NCI-H2227 treated with DMSO at 0.1 percent for 48 hours (cell line): ENCODE data around the gene ESF1.
"Not testable (repeated sequence)": the region's sequence is repeated elsewhere in the genome, so short reads cannot be mapped to it uniquely, and the experiment has no call there.

Experiments used
- DNase-seq: peaks from one replicate; lab custom pipeline; 2025; lab: John Stamatoyannopoulos, UW

ESF1 gene

DNA sequence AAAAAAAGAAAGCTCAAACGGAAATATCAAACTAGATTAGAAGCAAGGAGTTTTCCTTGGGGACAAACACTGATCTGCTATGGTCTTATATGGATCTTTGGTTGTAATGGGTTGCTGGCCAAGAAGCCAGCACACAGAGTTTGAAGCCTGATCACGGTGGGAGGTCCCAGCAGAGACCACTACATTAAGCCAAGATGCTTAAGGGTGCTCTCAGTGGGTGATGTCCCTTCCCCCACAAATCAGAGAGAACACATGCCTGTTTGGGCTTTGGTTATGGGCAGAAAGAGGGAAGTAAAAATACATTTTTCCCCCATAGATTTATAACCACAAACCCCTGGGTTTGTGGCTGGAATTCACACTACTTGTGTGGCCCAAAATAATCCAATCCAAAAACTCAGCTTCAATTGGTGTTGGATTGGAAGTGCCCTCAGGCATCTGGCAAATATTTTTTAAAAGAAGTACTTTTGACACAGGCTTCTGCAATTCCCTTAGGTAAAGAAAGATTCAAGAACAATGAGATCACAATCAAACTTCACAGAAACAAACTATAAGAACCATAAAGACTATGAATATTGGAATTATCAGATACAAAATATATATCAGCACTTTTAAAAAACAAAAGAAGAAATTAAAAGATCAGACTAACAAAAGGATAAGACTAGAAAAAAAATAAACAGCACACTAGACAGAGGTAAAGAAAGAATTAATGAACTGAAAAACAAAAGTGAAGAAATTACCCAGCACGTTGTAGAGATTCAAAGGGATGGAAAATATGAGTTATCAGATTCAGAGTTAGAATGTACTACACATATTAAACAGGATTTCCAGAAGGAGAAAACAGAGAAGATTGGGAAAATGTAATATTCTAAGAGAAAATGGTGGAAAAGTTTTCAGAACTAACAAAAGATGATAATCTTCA lies 44.7 kb downstream of the ESF1 start:
- DNase-seq = no peak

DNA sequence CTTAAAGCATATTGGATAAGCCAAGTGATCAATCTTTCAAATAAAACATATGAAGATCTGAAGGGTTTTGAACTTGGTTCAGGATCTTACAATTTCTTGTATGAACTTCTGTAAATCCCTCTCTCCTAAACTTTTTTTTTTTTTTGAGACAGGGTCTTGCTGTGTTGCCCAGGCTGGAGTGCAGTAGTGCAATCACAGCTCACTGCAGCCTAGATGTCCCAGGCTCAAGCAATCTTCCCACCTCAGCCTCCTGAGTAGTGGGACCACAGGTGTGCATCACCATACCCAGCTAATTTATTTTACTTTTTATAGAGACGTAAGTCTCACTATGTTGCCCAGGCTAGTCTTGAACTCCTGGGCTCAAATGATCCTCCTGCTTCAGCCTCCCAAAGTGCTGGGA lies 46.5 kb downstream of the ESF1 start:
- not testable (repeated sequence) for DNase-seq

DNA sequence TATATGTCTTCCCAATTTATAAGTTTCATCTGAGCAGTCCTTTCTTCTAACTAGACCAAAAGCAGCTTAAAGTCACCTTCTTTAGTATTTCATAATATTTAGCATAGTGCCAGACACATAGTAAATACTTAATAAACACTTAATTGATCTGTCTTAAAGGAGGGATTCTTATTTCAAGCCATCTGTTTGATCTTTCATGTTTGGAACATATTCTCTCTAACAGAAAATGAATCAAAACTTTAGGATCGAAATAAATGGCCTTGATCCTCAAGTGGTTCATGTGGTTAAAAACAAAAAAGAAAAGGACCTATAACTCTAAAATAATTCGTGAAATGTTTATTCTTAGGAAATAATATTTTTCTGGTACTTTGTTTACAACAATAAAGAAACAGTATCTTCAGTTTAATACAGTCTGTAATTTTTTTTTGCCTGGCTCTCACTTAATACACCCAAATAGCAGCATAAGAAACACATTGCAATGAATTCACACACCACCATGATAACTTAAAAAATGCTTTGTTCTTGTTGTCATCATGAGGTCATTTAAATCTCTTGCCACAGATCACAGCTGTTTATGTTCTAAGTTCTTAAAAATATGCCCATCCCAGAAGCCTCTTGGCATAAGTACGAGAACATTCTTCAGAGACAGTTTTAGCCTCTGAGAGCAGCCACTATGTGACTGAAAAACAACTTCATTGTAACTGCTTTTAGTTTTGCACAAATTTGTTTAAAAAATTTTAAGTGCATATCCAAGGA lies 48.1 kb downstream of the ESF1 start:
- no peak for DNase-seq

DNA sequence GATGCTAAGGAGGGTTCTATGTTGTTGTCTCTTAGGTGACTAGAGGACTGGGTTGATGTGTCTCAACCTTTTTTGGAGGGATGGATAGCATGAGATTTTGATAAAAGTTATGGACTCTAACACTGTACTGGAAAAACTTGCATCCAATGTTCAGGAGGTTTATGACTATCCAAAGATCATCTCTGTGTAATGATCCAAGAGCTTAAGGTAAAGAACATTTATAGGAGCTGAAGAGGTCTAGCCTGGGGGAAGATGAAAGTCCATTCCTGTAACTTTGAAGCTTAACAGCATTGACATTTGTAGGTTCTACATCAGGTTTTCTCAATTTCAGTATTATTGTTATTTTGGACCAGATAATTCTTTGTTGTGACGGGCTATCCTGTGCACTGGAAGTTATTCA lies 48.9 kb downstream of the ESF1 start:
- no peak for DNase-seq

DNA sequence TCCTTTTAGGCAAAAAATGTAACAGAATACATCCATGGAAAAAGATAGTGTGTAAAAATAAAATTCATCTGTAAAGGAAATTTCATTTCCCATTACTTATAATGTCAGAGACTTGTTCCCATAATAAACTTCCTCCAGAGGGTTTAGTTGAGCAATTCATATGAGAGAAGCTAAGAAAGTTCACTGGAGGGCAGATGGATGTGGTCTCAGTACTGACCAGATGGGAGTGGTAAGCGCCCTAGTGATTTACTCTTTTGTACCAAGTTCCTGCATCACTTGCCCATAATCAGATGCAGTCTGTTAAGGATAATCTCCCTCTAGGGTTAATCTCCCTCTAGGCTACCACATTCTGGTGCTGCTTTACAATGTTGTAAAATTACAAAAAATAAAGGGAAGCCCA lies 61.7 kb downstream of the ESF1 start:
- no peak for DNase-seq

DNA sequence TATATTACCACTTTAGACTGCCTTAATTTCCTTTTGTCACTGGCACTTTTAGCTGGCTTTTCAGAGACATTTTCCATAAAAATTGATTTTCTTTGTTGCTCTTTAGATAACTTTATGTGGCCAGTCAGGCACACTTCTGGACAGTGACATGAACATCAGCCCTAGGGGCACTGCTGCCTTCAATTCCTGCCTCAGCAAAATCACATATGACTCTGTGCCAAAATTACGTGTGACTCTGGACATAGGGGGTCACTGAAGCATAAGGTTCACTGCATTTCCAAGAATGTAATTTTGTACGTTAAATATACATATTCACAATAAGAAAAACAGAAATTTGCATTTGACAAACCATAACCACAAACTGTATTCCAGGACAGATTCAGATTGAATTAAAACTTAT lies 66.5 kb downstream of the ESF1 start:
- DNase-seq = no peak

DNA sequence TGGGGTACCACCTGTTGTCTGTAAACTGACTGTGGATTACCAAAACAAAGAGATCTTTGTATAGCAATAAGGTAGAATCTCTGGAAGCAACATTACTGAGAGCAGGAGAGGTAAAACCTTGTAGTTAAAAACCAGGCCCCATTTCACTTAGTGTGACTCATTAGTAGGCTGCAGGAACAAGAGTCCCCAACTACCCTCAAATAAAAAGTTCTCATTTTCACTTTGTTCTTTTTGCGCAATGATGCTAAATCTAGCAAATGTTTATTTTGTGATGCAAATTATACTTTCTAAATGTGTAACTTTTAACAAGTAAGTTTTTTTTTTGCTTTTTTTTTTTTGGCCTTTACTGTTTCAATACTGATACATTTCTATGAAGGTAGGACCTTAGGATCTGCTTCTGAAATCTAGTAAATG lies 67.1 kb downstream of the ESF1 start:
- no peak for DNase-seq

DNA sequence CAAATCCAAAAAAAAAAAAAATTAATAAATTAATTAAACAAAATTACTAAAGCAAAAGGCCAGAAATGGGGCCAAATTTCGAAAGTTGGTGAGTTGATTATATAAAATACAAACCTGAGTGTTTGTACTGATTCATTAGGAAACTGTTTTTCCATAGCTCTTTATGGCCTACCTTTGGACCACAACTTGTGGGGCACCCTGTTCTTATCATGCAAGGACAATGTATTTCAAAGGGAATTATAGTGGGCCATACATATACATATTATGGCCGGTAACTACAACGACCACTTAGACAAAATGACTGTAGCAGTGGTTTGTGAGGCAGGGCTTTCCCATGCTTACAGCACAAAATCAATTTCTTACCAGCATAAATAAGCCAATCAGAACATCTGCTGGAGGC lies 69.5 kb downstream of the ESF1 start:
- no peak for DNase-seq

DNA sequence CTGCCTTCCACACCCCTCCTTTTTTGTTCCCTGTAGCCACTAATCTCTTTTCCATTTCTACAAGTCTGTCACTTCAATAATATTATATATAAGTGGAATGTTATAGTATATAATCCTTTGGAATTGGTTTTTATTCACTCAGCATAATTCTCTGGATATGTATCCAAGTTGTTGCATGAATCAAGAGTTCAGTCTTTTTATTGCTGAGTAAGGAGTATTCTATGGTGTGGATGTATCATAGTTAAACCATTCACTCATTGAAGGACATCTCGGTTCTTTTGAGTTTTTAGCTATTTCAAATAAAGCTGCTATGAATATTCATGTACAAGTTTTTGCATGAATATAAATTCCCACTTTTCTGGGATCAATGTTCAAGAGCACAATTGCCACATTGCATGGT lies 76.5 kb downstream of the ESF1 start:
- no peak for DNase-seq

DNA sequence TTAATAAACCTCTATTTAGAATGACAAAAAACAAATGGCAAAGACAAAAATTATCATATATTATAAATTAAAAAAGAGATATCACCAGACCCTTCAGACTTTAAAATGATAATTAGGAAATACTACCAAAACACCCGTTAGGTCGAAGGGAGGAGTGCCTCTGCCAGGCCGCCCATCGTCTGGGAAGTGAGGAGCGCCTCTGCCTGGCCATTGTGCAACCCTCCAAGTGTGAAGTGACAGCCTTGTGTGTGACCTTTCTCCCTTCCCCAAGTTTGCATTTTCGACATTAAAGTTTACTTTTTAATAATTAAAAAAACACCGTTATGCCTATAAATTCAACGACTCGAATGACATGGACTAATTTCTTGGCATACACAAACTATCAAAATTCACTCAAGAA lies 81.5 kb downstream of the ESF1 start:
- DNase-seq = no peak

DNA sequence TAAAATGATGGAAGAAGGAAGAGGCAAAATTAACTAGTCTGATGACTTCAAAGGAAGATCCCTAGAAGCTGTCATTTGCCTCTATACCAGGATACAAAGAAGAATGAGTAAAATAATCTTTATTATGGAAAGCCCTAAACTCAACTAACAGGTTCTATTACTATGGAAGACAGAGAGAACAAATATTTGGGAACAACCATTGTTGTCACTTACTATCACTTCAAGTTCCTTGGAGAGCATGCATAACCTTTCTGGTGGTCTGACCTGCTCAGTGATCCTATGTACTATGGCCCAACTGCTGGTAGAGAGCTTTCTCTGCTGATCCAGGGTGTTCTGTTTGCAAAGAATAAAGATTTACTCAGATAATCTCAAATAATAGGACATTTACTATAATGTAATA lies 83.2 kb downstream of the ESF1 start:
- no peak for DNase-seq

DNA sequence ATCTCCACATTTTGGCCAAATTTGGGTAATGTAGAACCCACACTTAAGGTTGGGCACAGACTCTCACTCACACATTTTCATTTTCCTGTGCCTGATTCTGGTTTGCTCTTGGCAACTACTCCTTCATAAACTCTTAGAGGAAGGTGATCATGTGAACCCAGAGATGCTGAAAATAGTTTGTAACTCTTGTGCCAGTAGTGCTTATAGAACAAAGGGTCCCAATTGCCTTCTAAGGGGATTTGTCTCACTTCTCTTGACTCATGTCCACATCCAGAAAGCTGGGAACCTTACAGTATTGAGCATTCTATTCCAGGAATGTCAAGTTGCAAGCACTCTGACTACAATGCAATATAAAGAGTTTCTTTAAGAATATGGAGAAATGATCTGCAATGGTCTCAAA lies 84.0 kb downstream of the ESF1 start:
- DNase-seq = no peak

DNA sequence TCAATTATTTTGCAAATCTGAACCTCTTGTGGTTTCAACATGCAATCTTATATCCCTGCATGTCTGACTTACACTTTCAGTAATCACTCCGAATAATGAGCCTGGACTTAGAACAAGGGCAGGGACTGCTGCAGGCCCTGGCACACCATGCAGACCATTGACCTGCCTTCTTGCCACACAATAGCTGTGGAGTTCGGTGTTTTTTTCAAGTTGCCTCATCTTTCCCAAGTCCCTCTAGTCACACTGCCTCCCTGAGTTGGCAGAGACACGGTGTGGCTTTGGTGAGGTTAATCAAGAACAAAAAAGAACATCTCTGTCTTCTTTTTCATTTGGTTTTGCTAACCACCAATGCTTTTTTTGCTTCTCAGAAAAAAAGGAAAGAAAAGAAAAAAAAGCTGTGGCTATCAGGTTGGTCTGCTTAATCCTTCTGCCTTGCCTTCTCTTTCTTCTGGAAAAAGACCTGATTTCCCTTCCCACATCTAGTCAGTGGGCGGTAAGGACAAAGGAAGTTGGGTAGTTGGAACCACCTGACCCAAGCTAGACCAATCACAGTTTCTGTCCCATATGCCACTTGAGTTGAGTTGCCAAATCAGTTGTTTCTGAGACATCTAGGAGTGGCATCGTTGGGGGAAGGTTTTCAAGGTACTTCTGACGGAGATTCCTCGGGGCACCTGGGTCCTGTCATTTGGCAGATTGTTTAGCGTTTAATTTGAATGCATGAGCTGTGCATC lies 90.1 kb downstream of the ESF1 start:
- DNase-seq = no peak

DNA sequence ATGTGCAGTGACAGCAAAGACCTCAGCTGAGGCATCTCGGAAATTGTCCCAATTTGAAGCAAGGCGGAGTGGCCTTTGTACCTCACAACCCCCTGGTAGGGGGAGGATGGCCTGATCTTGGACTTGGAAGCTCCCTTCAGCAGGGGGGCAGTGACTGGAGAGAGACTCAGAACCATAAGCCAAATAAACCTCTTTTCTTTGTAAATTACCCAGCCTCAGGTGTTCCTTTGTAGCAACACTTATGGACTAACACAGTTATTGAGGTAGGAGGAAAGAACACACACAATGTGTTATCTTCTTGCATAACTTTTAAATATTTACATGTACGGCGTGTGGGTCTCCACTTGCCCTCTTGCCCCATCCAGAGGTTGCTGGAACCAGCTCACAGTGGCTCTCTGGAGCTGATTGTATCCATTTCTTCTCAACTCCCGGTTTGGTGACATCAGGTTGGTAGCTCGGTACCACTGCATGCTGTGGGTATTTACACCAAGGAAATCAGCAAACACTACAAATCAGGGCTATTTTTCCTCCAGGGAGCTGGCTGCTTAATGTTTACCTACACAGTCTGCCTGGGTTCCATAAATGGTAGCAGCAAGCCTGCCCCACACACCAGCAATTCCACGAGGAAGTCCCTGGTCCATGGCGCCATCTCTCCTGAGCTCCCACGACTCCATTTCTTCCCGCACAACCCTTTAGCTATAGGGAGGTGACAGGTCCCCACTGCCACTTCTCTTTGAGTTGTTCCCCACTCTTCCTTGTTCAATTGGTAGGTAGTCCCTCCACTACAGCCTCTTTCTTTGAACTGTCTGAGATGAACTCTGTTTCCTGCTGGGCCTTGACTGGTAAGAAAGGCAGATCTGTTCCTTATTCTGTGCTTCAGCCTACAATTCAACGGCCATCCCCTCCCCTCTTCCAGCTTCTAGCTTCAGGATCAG lies 91.7 kb downstream of the ESF1 start:
- no peak for DNase-seq

DNA sequence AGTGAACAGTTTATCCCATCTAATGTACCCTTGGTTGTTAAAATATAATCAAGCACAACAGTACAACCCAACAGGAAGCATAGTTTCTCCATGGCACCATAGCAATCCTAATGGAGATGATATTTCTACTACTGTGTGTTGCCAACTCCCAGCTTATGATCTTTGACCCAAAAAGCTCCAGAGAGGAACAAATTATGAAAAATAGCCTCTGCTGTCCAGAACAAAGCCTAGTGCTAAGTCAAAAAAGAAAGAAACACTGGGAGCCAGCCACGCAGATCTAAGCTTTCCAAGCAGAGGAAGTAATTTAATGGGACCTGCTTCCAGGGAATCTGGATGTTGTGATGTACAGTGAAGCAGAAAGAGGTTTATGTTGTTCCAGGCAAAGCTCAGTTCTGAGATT lies 93.8 kb downstream of the ESF1 start:
- DNase-seq = no peak

DNA sequence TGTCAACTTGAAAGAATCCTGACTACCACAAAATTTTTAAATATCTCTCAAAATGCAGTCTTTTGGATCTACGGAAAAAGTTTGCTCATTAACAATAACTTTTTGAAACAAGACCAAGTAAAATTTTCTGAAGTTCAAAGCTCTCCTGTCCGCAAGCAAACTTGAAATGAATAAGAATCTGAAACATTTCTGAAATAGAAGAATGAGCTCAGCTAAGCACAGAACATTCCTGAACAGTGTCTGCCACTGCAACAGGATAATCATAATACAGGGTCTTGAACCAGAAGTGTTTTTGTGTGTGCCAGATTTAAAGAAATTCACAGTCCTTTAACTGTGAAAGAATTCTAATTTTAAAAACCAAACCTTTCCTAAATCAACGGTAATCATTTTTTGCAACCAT lies 96.9 kb downstream of the ESF1 start:
- DNase-seq = no peak

DNA sequence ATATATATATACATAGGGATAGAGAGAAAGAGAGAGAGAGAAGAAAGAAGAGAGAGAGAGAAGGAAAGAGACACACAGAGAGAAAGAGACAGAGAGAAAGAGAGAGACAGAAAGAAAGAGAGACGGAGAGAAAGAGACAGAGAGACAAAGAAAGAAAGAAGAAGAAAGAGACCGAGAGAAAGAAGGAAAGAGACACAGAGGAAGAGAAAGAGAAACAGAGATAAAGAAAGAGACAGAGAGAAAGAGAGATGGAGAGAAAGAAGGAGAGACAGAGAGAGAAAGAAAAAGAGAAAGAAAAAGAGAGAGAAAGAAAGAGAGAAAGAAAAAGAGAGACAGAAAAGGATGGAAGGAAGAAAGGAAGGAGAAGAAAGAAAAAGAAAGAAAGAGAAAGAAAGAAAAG lies 99.1 kb downstream of the ESF1 start:
- DNase-seq = no peak

DNA sequence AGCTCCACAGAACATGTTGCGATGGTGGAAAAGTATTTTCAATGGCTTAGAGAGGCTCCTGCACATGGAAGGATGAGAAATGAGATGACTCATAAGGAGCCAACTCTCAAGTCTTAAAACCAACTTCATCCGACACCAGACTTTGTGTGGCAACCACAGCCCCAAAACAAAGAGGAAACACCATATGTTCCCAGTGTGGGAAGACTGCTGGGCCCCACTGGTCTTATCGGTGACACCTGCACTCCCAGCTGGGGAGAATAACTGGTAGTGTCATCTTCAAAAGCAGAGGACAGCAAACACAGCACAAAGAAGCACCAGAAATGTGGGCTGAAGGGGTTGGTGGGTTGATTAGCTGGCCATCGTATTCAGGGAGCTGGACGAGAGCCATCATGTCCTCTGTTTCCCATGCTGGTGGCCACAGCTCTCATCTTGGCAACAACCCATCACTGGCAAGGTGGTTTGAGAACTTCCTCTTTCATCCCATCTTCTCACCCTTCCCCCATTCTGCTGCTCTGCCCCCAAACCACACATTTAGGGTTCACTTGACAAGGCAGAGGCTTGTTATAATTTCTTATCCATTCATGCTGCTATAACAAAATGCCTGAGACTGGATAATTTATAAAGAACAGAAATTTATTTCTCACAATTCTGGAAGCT lies 100.0 kb downstream of the ESF1 start:
- no peak for DNase-seq

DNA sequence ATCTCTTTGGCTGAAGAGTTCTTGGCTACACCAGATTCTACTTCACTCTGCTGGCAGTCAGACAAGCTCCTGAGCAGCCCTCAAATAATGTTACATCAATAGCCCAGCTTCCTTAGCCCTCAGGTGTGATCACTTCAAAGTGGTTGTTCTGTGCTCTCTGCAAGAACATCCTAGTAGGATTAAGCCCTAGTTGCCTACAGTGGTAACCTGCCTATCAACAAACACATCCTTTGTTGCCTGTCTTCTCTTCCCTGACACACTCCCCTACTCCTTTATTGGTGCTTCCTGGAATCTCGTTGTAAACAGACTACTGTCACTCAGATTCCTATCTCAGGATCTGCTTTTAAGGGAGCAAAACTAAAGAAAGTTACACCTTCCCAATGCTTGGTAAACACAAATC lies 100.9 kb downstream of the ESF1 start:
- no peak for DNase-seq

DNA sequence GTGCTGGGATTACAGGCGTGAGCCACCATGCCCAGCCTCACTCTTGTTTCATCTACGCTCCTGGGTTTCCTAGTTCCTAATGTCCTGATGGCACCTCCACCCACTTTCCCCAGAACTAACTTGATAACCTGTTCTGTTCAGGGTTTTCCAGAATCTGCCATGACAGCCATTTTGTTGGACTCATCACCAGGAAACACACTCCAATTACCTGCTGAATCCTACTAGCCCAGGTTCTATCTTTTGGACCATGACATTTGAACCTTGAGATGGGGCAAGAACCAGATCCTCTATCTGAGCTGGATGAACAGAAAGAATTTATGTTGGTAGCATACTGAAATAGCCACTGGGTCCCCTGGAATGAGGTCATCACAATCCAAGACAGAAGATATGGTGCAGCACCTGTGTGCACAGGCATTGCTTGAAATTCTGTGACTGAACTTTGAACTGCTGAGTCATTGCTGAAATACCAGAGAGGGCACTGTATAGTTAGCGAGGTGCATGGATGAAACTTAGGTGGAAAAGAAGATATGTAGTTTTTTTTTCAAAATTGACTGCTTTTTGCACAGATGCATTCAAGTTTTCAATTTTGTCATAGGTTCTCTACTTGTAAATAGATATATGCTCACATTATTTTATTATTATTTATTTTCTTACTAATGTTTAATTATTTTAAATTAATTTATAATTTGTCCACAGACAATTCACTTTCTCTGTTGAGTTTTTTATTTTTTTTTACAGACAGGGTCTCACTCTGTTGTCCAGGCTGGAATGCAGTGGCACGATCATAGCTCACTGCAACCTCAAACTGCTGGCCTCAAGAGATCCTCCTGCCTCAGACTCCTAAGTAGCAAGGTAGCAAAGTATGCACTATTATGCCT lies 103.2 kb downstream of the ESF1 start:
- DNase-seq = no peak
